GM08714 (cell line): ENCODE results near the gene EEF1AKMT4.

Experiments used
- H3K4me3 ChIP-seq: fragments of 200-500 bp; sonication (Bioruptor generic); 2 replicates; pipeline ENCODE4 v1.5.1; 2014; ENCODE audit warnings: mild to moderate bottlenecking, low read length, inconsistent platforms
- ZNF274 ChIP-seq: IDR thresholded peaks from 2 replicates; pipeline ENCODE4 v1.6.1; 2012; ENCODE audit warnings: mild to moderate bottlenecking, low read depth, low read length

EEF1AKMT4 gene

DNA sequence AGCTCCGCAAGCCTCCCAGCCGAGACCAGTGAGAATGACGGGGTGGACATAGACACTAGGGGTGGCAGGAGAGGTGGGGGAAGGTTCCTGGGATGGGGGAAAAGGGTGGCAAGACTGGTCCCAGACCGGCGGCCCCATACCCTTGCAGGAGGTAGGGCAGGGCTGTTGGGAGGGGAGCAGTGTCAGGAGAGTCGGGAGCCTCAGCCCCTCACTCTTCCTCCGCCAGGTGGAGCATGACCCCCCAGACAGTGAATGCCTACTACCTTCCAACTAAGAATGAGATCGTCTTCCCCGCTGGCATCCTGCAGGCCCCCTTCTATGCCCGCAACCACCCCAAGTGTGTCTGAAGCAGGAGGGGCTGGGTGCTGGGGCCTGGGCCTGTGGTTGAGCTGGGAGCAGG is 40.9 kb downstream of the EEF1AKMT4 start:
- H3K4me3 ChIP-seq = no peak overlapping the region
- no peak for TF ChIP-seq ZNF274

DNA sequence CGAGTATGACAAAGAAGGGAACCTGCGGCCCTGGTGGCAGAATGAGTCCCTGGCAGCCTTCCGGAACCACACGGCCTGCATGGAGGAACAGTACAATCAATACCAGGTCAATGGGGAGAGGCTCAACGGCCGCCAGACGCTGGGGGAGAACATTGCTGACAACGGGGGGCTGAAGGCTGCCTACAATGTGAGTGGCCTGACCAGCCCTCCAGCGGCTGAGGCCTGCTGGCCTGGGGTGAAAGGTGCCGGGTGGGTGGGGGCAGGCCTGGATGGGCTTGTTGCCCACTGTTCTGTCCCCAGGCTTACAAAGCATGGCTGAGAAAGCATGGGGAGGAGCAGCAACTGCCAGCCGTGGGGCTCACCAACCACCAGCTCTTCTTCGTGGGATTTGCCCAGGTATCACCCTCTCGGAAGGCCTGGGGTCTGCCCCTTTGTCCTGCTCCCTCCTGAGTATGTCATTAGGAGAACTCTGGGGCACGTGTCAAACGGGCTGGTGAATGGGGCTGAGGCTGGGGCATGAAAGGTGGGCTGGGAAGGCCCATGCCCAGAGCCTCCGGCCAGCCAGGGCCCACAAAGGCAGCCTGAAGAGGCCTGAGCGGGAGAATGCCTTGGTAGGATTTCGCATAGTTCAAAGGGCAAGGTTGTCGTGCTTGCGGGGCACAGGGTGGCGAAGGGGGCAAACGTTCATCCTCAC is 41.7 kb downstream of the EEF1AKMT4 start:
- no peak for TF ChIP-seq ZNF274
- no peak overlapping the region for H3K4me3 ChIP-seq

GRCh38 chr3:184291738-184292445 is 42.4 kb downstream of the EEF1AKMT4 start:
- H3K4me3 ChIP-seq = no peak overlapping the region
- TF ChIP-seq ZNF274 = no peak

- no peak overlapping the region for H3K4me3 ChIP-seq
- no peak for TF ChIP-seq ZNF274
Observed at GRCh38 chr3:184295771-184296170, 46.3 kb downstream of the EEF1AKMT4 start.

DNA sequence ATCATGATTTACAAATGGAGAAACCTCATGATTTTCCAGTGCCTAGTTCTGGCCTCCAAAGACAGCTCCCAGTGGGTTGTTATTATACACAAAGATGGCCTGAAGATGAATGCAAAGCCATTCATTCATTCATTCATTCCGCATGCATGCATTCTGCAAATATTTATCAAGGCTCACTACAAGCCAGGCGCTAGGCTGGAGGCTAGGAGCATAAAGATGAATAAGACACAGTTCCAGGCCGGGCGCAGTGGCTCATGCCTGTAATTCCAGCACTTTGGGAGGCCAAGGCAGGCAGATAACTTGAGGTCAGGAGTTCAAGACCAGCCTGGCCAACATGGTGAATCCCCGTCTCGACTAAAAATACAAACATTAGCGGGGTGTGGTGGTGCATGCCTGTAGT is 47.1 kb downstream of the EEF1AKMT4 start:
- no peak overlapping the region for H3K4me3 ChIP-seq
- no peak for TF ChIP-seq ZNF274

DNA sequence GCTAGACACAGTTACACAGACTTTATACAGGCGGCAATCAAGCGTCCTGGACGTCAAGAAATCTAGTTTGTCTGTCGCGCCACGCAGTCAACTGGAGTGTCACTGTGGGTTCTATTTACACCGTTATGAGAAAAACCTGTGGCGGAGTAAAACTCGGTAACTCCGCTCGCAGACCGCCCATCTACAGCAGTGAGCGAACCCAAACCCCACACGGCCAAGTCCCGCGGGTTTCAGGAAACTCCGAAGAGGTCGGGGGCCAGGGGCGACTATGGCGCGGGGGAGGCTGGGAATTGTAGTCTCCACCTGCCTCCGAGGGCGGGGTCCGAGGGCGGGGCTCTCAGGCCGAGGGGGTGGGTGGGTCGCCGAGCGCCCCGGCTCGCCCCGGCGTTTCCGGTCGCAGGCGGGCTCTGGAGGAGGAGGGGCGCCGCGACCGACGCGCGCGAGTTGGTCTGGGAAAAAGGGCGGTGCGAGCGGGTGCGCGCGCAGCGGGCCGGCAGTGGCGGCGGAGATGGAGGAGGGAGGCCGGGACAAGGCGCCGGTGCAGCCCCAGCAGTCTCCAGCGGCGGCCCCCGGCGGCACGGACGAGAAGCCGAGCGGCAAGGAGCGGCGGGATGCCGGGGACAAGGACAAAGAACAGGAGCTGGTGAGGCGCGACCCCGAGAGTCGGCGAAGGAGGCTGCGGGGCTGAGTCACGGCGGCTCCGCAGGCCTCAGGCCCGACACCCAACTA is 49.5 kb downstream of the EEF1AKMT4 start, which contains the start of gene PSMD2:
PSMD2 (plus strand) TSS at position 483 of the 729 bp plus-strand sequence; CDS start at position 509, 26 bp downstream.
- peak within 1 kb of the TSS; percentile 94 for H3K4me3 ChIP-seq
- TF ChIP-seq ZNF274 = no peak

DNA sequence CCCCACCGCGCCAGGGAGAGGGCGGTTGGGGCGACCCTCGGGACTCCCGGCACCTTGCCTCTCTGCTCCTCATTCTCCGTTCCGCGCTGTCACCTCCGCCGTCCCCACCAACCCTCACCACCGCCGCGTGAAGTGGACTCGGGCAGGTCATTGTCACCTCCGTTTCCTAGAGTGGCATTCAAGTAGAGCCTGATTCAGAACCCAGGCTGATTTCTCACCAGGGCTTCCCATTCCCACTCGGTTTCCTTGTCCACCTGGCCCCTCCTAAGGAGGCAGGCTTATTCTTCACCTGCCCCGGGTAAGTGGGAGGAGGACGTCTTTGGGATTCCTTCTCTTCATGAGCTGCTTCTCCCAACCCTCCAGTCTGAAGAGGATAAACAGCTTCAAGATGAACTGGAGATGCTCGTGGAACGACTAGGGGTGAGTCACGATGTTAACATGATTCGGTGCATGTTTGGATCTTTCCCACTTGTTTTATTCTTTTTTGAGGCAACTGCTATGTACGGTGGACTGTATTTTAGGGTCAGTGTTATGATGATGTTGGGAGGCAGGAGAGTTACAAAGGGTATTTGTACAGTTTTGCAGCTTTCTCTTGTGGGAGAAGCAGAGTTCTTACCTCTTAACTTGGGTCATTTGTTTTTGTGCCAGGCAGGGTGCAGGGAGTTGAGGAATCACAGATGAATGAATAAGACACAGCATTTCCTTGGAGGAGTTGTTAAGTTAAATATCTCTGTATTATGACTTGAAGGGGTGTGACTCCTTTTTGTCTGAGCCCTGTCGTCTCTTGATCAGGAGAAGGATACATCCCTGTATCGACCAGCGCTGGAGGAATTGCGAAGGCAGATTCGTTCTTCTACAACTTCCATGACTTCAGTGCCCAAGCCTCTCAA is 50.3 kb downstream of the EEF1AKMT4 start:
- peak overlapping the region; percentile 94 for H3K4me3 ChIP-seq
- no peak for TF ChIP-seq ZNF274

- no peak for TF ChIP-seq ZNF274
- peak overlapping the region; percentile 94 for H3K4me3 ChIP-seq
Observed at GRCh38 chr3:184300378-184300720, 50.9 kb downstream of the EEF1AKMT4 start.

DNA sequence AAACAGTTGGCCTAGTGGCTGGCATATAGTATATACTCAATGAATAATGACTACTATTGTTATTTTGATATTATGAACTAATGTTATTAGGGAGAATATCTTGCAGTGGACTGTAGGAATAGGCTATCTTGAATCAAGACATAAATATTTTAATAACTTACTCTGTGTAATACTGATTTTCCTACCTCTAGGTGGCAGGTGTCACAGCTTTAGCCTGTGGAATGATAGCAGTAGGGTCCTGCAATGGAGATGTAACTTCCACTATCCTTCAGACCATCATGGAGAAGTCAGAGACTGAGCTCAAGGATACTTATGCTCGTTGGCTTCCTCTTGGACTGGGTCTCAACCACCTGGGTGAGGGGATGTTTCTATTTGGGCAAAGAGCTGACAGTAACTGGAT is 56.1 kb downstream of the EEF1AKMT4 start:
- TF ChIP-seq ZNF274 = no peak
- no peak overlapping the region for H3K4me3 ChIP-seq

DNA sequence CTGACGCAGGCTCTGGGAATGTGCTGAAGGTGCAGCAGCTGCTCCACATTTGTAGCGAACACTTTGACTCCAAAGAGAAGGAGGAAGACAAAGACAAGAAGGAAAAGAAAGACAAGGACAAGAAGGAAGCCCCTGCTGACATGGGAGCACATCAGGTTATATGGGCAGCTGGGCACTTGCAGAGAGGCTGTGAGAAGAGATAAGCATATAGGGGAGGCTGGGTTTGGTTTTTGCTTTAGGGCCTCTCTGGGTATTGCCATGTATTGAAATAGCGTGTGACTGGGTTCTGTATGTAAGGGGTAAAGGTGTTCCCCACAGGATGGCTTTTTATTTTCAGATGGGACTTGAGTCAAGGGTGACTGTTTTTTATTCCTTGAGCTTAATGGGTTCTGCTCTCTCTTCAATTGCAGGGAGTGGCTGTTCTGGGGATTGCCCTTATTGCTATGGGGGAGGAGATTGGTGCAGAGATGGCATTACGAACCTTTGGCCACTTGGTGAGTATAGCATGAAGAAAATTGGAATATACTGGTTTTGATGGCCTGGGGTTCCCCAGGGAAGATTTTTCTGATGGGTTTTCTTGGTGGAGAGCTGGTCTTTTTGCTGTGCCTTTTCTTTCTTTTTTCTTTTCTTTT is 57.0 kb downstream of the EEF1AKMT4 start:
- H3K4me3 ChIP-seq = no peak overlapping the region
- TF ChIP-seq ZNF274 = no peak

DNA sequence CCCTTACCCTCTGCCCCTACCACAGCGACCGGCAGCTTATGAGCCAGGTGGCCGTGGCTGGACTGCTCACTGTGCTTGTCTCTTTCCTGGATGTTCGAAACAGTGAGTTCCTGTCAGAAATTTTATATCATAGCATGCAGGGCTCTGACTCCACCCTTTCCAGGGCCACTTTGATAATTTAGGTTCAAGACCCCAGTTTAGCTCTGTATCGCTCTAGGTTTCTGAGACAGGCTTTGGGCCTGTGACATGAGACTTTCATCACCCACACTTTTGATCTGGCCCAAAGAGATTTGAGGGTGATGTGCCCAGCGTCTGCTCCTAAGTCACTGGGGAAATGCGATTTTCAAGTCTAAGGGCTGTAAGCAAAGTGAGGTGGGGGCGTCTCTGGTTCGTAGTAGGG is 58.4 kb downstream of the EEF1AKMT4 start:
- no peak overlapping the region for H3K4me3 ChIP-seq

More for the DNA sequence above, 58.4 kb downstream of the EEF1AKMT4 start:
- TF ChIP-seq ZNF274 = no peak
